NCI-H524 (cell line): ENCODE measurements around the gene ZBTB20.

Experiments used
- DNase-seq, 2 experiments: peaks; one replicate each; lab custom pipeline; 2025; lab: John Stamatoyannopoulos, UW

ZBTB20 gene

GRCh38 chr3:115019900-115020299 is 127.2 kb downstream of the ZBTB20 start:
- DNase-seq = no peak

- no peak for DNase-seq
These were observed 128.4 kb downstream of the ZBTB20 start for GRCh38 chr3:115018694-115019093.

GRCh38 chr3:115007966-115008365 is 139.1 kb downstream of the ZBTB20 start:
- no peak for DNase-seq

GRCh38 chr3:115004201-115005140 is 142.6 kb downstream of the ZBTB20 start:
- no peak for DNase-seq

- DNase-seq = no peak
These were observed 148.0 kb downstream of the ZBTB20 start for GRCh38 chr3:114998971-114999579.

GRCh38 chr3:114994554-114995341 is 152.3 kb downstream of the ZBTB20 start:
- DNase-seq = no peak

- no peak for DNase-seq
These were observed 161.3 kb downstream of the ZBTB20 start for GRCh38 chr3:114985776-114986175.

GRCh38 chr3:114983248-114983647 is 163.8 kb downstream of the ZBTB20 start:
- no peak for DNase-seq

GRCh38 chr3:114974387-114974786 is 172.7 kb downstream of the ZBTB20 start:
- no peak for DNase-seq

GRCh38 chr3:114973536-114973935 is 173.6 kb downstream of the ZBTB20 start:
- no peak for DNase-seq

- DNase-seq = no peak
These were observed 179.9 kb downstream of the ZBTB20 start for GRCh38 chr3:114967168-114967567.

GRCh38 chr3:114962189-114962588 is 184.9 kb downstream of the ZBTB20 start:
- DNase-seq = no peak

GRCh38 chr3:114958930-114959329 is 188.2 kb downstream of the ZBTB20 start:
- DNase-seq = no peak

GRCh38 chr3:114953800-114954199 is 193.3 kb downstream of the ZBTB20 start:
- no peak for DNase-seq

GRCh38 chr3:114953215-114953799 is 193.8 kb downstream of the ZBTB20 start:
- no peak for DNase-seq

GRCh38 chr3:114942773-114943172 is 204.3 kb downstream of the ZBTB20 start:
- DNase-seq = no peak

GRCh38 chr3:114941626-114942309 is 205.3 kb downstream of the ZBTB20 start:
- DNase-seq = no peak

GRCh38 chr3:114939920-114940319 is 207.2 kb downstream of the ZBTB20 start:
- peak in 1 of 2 experiments; percentile 56 for DNase-seq

- no peak for DNase-seq
These were observed 213.7 kb downstream of the ZBTB20 start for GRCh38 chr3:114933407-114933806.

GRCh38 chr3:114929971-114930732 is 216.9 kb downstream of the ZBTB20 start:
- DNase-seq = no peak
